IPS-18c (cell line): Measurements from ENCODE around the gene ATP8A1.
"Not testable (repeated sequence)": the region's sequence is repeated elsewhere in the genome, so short reads cannot be mapped to it uniquely, and the experiment has no call there.

Source experiments
- H3K4me3 ChIP-seq: 2 replicates; pipeline ENCODE4 v1.7.0; 2013; ENCODE audit warnings: low read depth, mild to moderate bottlenecking, low read length, moderate library complexity; ENCODE audit not compliant: insufficient read depth
- H3K9me3 ChIP-seq: one replicate; pipeline ENCODE4 v1.6.1; 2013; ENCODE audit warnings: mild to moderate bottlenecking, low read length, moderate library complexity; ENCODE audit not compliant: control insufficient read depth, insufficient read depth

The ATP8A1 gene

GRCh38 chr4:42396361-42396751 is 260.5 kb downstream of the ATP8A1 start:
- peak overlapping the region; percentile 17; the same call in 1 of the 2 replicates for H3K4me3 ChIP-seq
- no peaks in the 10 kb centered on the region for H3K9me3 ChIP-seq

DNA sequence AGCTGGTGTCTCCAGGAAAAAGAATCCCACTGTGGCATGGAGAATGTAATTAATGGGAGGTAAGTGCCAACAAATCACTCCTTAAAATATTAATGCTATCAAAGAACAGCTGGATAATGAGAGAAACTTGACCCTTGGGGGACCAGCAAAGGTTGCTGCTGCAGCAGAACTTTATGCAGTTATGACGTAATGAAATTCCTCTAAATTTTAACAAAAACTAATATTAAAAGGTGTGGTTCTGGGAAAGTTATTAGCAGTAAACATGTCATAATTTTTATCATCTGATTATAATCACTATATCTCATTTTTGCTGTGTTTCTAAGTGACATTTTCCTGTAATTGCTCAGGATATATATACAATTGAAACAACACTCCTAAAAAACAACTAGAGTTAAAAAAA is 261.3 kb downstream of the ATP8A1 start:
- no peak overlapping the region for H3K4me3 ChIP-seq

GRCh38 chr4:42392436-42392835 is 264.5 kb downstream of the ATP8A1 start:
- Histone ChIP-seq H3K4me3 (no peak overlapping the region), H3K9me3 (peaks cover 2% of the 10 kb centered on the region)

More for the DNA sequence above, 261.3 kb downstream of the ATP8A1 start:
- H3K9me3 ChIP-seq = no peaks in the 10 kb centered on the region

- H3K9me3 ChIP-seq = peaks cover 2% of the 10 kb centered on the region
- no peak overlapping the region for H3K4me3 ChIP-seq
These were observed 264.9 kb downstream of the ATP8A1 start for GRCh38 chr4:42391981-42392380.

GRCh38 chr4:42391355-42391664 is 265.6 kb downstream of the ATP8A1 start:
- Histone ChIP-seq H3K9me3 (peaks cover 2% of the 10 kb centered on the region), H3K4me3 (no peak overlapping the region)

GRCh38 chr4:42390622-42391354 is 266.1 kb downstream of the ATP8A1 start:
- Histone ChIP-seq H3K4me3 (no peak overlapping the region), H3K9me3 (peaks cover 2% of the 10 kb centered on the region)

GRCh38 chr4:42385516-42385915 is 271.4 kb downstream of the ATP8A1 start:
- Histone ChIP-seq H3K4me3 (no peak overlapping the region), H3K9me3 (peaks cover 2% of the 10 kb centered on the region)

DNA sequence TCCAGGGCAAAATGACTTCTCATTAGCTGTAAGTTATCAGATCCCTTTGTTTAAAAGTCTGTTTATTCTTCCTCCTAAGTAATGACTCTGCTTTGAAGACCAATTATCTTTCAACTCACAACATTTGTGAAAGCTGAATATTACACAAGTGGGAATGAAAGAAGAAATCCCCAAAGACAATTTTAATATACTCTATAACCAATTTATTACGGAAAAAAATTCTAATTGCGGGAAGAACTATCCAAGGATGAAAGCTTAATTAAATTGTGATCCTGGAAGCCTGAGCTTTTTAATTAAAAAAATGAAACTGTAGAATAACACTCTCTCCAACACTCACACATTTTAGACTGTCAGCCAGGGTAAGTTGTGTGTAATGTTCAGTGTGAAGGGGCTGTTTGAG is 275.2 kb downstream of the ATP8A1 start:
- H3K9me3 ChIP-seq = no peaks in the 10 kb centered on the region
- no peak overlapping the region for H3K4me3 ChIP-seq

GRCh38 chr4:42377497-42377896 is 279.4 kb downstream of the ATP8A1 start:
- Histone ChIP-seq H3K9me3 (no peaks in the 10 kb centered on the region), H3K4me3 (no peak overlapping the region)

GRCh38 chr4:42372303-42372702 is 284.6 kb downstream of the ATP8A1 start:
- H3K9me3 ChIP-seq, H3K4me3 ChIP-seq: not testable (repeated sequence)

DNA sequence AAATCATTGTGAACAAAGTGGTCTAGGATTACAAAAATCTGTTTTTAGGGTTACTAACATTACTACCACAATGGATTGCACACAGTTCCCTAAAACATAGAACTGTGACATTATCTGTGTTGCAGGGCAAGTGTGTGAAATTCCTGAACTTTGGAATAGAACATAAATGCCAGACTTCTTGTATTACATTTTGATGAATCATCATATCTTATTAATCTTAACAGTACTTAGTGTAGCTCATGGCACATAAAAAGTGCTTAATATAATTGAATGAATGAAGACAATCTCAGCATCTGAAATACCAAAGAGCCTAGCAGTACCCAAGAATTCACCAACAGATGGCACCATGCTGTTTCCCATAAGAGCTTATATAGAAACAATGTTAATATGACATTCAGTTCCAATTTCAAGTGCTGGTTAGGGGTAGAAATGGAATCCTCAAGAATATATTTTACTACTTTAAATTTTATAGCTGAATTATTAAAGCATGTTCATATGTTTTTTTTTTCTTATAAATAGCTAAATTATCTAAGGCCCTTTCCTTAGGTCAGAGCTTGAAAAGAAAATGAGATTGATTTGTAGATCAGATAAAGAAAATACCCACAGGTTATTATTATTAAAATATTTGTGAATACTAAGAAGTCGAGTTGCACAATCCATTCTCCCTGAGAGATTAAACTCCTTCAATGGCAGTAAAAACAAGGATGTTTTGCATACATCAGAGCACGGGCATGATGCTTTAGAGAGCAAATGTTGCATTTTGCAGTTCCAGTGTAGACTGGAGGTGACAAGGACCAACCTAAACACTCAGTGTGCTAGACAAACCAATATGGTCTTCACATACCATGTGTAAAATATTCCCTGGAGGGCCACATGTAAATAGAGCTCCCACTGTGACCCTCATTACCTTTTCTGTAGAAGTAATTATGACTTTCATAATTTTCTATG is 285.3 kb downstream of the ATP8A1 start:
- Histone ChIP-seq H3K4me3 (no peak overlapping the region), H3K9me3 (no peaks in the 10 kb centered on the region)

- no peak overlapping the region for H3K4me3 ChIP-seq
These were observed 287.4 kb downstream of the ATP8A1 start for GRCh38 chr4:42369489-42369888.

DNA sequence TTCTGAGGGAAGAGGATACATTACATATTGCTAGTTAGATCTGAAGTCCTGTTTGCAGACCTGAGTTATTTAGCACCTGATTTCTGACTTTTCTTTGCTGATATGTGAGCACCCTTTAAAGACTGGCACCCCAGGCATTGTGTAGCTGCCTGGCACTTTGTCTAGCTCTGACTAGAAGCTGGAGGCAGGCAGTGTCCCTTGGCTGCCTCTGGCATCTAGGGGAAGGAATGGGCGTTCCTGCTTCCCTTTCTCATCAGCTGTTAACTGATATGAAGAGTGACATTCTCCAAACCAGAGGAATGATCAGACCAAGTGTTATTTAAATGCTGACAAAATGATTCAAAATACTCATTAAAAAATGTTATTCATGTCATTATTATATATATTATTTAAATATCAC is 289.9 kb downstream of the ATP8A1 start:
- H3K4me3 ChIP-seq = no peak overlapping the region
- no peaks in the 10 kb centered on the region for H3K9me3 ChIP-seq

More at GRCh38 chr4:42369489-42369888, 287.4 kb downstream of the ATP8A1 start:
- H3K9me3 ChIP-seq = no peaks in the 10 kb centered on the region

DNA sequence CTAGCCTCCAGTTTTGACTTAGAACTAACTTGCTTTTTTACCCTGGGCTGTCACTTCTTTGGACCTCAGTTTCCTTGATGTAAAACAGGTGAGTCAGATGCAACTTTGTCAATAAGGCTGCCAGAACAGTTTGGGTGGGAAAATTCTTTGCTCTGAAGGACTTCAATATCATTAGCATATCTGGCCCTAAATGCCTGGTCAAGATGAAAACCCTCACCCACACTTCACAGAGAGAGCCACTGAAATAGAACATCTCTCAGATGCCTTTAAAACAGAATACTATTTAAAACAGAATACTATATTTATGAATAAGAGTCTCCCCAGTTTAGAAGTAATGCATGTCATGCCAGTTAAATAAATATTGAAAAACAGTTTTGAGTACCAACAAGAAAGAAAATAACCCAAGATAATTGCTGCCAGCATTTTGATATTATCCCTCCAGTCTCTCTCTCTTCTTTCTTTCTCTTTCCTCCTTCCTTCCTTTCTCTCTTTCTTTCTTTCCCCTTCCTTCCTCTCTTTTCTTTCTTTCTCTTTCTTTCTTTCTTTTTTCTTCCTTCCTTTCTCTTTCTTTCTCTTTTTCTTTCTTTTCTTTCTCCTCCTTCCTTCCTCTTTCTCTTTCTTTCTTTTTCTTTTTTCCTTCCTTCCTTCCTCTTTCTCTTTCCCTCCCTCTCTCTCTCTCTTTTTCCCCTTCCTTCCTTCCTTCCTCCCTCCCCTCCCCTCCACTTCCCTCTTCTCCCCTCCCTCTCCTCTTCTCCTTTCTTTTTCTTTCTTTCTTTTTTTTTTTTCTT is 292.4 kb downstream of the ATP8A1 start:
- no peaks in the 10 kb centered on the region for H3K9me3 ChIP-seq
- H3K4me3 ChIP-seq = no peak overlapping the region

DNA sequence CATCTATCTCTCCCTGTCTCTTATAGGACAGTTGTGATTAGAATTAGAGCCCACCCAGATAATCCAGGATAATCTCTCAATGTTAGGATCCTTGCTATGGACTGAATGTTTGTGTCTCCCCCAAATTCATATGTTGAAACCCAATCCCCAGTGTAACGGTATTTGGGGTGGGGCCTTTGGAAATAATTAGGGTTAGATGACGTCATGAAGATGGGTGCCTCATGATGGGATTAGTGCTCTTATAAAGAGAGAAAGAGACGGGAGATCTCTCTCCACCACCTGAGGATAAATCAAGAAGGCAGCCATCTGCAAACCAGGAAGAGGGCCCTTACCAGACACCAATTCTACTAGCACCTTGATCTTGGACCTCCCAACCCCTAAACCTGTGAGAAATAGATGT is 293.3 kb downstream of the ATP8A1 start:
- H3K9me3 ChIP-seq = no peaks in the 10 kb centered on the region
- H3K4me3 ChIP-seq = no peak overlapping the region

DNA sequence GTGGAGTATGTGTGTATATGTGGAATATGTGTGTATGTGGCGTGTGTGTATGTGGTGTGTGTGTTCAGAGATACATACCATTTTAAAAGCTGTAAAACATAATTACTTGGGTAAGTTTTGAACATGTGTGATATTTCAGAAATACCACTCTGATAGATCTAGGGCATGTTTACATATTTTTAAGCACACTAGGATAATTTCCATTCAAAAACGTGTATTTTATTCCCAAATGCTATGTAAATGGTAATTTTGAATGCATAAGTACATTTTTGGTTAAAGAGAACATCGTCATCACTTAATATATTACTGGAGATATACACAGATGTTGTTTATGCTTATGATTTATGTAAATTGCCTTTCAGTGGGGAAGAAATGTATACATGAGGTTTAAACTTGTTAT is 294.3 kb downstream of the ATP8A1 start:
- Histone ChIP-seq H3K4me3 (no peak overlapping the region), H3K9me3 (no peaks in the 10 kb centered on the region)

DNA sequence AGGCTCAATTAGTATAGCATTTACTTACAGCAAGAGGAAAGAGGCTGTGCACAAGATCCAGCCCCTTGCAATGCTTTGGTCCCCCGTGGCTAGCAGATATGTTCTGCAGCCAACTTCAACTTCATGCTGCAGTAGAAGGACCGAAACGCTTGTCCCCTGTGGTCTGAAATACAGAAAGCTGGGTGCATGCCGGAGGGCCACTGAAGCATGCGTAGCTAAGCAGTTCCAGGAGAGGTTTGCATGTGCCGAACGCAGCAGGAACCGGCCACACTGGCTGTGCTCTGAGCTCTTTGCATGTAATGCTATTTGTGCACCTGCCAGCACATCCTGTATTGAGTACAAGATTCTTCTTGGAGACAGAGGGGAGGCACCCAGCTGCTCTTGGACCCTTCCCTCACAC is 295.4 kb downstream of the ATP8A1 start:
- Histone ChIP-seq H3K9me3 (no peaks in the 10 kb centered on the region), H3K4me3 (no peak overlapping the region)
